IPS-18c (cell line): ENCODE results near the gene GNB1.
A peak's percentile ranks its signal among the peaks of the same experiment; 100 is the strongest.
"Not testable (repeated sequence)": the region's sequence is repeated elsewhere in the genome, so short reads cannot be mapped to it uniquely, and the experiment has no call there.

ENCODE experiments used
- H3K4me3 ChIP-seq: 2 replicates; pipeline ENCODE4 v1.7.0; 2013; ENCODE audit warnings: low read depth, mild to moderate bottlenecking, low read length, moderate library complexity; ENCODE audit not compliant: insufficient read depth
- H3K9me3 ChIP-seq: one replicate; pipeline ENCODE4 v1.6.1; 2013; ENCODE audit warnings: mild to moderate bottlenecking, low read length, moderate library complexity; ENCODE audit not compliant: control insufficient read depth, insufficient read depth

Gene GNB1

DNA sequence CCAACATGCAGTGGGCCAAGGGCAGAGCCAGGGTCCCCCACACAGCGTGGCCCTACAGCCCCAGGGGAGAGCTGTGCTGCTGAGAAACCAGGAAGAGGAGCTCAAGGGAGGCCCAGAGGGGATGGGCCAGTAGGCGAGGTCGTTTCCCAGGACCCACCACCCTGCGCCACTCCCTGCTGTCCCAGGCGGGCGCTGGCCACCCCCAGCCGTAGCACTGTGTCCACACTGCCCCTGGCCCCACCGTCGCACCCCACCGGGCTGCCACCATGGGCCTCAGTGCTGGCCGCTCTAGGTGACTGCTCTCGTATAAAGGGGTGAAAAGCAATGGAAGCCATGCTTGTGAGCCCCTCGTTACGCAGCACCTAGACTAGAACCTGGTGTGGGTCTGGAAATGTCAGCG, 135.0 kb downstream of the GNB1 start:
- Histone ChIP-seq H3K4me3 (no peak overlapping the region), H3K9me3 (no peaks in the 10 kb centered on the region)

- H3K9me3 ChIP-seq: no peaks in the 10 kb centered on the region
- no peak overlapping the region for H3K4me3 ChIP-seq
Measured at GRCh38 chr1:1755426-1755825, 135.5 kb downstream of the GNB1 start.

DNA sequence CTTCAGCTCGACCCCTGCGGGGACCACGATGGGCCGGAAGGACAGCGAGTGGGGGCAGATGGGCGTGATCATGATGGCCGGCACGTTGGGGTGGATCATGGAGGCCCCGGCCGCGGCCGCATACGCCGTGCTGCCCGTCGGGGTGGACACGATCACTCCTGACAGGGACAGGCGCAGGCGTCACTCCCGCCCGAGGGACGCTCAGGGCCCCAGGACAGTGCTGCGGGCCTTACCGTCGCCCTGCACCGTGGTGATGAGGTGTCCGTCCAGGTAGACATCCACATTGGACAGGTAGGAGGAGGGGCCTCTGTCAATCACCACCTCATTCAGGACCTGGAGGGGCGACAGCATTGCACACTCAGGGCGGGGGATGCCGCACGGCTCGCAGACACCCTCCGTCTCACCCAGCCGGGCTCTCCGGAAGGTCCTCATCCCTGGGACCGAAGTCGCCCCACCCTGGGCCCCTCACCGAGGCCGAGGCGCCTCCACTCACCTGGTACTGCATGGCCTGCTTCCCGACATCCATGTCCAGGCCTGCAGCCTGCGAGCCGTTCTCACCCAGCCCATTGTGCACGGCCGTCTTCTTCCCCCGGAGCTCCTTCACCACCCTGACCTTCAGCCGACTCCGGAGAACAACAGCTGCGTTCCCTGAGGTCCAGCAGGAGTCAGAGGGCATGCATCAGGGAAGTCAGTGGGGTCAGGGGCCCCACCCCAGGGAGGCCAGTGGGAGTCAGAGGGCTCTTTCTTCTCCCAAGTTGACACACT, 136.7 kb downstream of the GNB1 start:
- Histone ChIP-seq H3K9me3 (no peaks in the 10 kb centered on the region), H3K4me3 (no peak overlapping the region)

DNA sequence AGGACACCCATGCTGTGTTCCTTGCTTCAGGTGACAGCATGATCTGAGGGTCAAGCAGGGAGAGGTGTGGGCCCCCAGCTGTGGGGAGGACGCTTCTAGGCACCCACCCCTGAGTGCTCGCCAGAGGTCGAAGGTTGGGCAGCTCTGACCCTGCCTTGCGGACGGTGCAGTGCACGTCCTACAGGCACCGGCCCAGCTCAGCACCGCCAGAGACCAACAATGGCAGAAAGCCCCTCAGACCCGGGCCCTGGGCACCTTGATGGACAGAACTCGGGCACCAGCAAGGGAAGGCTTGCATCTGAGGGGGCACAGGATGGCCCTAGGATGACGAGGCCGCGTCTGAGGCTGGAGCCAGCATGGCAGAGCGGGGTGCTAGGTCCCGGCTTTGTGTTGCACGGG, 137.3 kb downstream of the GNB1 start:
- H3K9me3 ChIP-seq: no peaks in the 10 kb centered on the region
- no peak overlapping the region for H3K4me3 ChIP-seq

GRCh38 chr1:1752636-1753606, 138.0 kb downstream of the GNB1 start:
- no peak overlapping the region for H3K4me3 ChIP-seq
- no peaks in the 10 kb centered on the region for H3K9me3 ChIP-seq

- no peaks in the 10 kb centered on the region for H3K9me3 ChIP-seq
- no peak overlapping the region for H3K4me3 ChIP-seq
Measured at GRCh38 chr1:1752190-1752589, 138.7 kb downstream of the GNB1 start.

GRCh38 chr1:1749941-1750340, 140.9 kb downstream of the GNB1 start:
- H3K4me3 ChIP-seq: not testable (repeated sequence)

DNA sequence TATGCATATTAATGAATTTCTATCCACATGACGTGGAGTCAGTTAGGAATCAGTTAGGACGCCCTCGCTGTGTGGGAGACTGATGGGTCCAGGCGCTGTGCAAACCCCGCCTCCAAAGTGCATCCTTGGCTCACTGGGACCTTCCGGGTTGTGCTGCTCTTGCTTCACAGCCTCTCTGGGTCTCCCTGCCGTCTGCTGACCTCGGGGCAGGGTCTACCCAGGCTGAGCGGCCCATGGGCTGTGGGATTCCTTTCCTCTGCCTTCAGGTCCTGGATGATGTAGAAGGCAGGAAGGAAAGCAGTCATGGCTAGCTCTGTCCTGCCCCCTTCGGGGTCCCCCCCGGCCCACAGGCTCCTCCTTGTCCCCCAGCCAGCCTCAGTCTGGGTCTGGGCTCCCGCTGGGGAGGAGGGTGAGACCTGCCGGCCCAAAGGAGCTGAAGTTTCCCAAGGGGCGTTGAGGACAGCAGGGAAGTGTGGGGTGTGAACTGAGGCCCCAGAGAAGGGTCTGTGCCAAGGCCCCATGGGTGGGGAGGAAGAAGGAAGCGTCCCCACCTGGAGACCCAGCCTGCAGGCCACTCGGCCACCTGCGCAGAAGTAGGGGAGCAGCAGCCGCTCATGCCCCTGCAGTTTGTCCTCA, 142.1 kb downstream of the GNB1 start:
- Histone ChIP-seq H3K4me3 (no peak overlapping the region), H3K9me3 (no peaks in the 10 kb centered on the region)

More at GRCh38 chr1:1749941-1750340, 140.9 kb downstream of the GNB1 start:
- not testable (repeated sequence) for H3K9me3 ChIP-seq

GRCh38 chr1:1746566-1746909, 144.3 kb downstream of the GNB1 start:
- H3K4me3 ChIP-seq, H3K9me3 ChIP-seq: not testable (repeated sequence)

DNA sequence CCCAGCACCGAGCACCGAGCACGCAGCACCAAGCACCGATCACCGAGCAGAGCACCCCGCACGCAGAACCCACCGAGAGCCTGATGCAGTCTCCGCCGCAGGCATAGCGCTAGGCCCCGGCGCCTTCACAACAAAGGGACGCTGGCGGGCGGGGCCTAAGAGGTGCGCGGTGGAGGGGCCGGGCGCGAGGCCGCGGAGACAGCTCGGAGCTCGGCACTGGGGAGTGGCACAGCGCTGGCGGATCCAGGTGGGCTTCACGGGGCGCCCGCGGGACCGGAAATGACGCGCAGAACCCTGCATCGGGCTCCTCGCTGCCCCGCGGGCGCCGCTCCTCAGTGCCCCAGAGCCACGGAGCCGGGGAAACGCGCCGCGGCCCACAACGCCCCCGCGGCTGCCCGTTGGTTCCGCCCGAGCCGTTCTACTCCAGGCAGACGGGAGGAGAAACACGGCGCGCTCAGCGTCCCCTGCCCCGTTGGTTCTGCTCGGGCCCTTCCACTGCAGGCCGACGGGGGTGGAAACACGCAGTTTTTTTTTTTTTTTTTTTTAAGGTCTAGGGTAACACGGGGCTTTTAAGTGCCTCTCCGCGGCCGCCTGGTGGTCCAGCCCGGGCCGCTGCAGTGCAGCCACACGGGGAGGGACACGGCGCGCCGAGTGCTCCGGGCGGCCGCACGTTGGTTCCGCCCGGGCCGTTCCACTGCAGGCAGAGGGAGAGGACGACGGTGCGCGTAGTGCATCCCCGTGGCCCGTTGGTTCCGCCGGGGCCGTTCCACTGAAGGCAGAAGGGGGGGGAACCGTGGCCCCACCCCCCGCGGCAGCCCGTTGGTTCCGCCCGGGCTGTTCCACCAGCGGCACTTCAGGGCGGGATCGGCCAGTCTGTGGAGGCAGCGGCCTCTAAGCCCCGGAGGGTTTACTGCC, 145.0 kb downstream of the GNB1 start:
- not testable (repeated sequence) for H3K9me3 ChIP-seq
- peak overlapping the region; percentile 20; the same call in 1 of the 2 replicates for H3K4me3 ChIP-seq

DNA sequence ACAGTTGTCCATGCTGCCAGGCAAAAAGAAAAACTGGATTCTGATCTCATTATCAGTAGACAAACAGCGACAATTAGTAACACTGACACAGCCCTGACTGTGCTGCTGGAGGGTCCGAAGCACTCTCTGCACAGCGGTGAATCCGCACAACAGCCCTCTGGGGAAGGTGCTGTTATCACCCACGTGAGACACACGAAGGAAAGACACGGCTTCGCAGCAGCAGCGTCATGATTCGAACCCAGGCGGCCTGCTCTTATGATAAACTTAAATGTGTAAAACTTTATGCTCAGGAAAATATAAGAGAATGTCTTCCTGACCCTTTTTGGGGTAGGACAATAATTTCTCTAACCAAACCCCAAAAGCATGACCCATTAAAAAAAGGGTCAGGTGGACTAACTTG, 148.4 kb downstream of the GNB1 start:
- H3K4me3 ChIP-seq, H3K9me3 ChIP-seq: not testable (repeated sequence)

DNA sequence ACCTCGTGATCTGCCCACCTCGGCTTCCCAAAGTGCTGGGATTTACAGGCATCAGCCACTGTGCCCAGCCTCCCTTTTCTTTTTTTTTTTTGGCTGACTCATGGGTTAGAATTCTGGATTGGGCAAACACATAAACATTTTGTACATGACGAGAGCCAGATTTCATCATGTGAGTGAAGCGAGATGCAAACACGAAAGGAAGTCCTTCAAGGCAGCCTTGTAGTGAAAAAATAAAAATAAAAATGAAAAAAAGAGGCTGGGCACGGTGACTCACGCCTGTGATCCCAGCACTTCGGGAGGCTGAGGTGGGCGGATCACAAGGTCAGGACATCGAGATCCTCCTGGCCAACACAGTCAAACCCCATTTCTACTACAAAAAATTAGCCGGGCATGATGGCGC, 149.9 kb downstream of the GNB1 start:
- not testable (repeated sequence) for H3K4me3 ChIP-seq, H3K9me3 ChIP-seq

DNA sequence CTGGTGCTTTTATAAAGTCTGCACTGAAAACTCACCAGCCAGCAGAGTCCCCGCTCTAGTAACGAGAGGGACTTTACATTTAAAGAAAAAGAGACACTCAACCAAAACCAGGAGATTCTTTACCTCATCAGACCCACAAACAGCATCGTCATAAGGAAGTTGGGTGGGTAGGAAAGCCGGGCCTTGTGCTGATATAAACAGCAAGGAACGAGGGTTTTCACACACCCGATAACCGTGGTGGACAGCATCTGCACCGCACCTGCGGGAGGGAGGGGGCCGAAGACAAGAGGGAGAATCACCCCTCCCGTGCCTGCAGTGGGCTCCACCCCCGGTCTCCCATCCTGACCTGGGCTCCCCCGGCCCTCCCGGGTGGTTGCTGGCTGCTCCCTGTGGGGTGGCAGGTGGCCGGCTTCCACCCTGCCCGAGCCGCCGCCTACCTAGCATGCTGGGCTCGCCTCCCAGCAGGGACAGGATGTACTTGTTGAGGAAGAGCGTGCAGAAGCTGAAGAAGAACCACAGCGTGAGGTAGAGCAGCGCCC, 152.0 kb downstream of the GNB1 start:
- not testable (repeated sequence) for H3K4me3 ChIP-seq, H3K9me3 ChIP-seq

GRCh38 chr1:1737675-1738590, 153.0 kb downstream of the GNB1 start:
- H3K4me3 ChIP-seq, H3K9me3 ChIP-seq: not testable (repeated sequence)
